Thyroid gland (tissue), 4 donors: ENCODE measurements around the gene HOXD8. TPM values are rescaled to one million over a fixed set of nuclear protein-coding genes. Genes with fewer than 3 reads are reported as not detected.

ENCODE experiments used
- DNase-seq, 2 donors: peaks; one replicate each; pipeline ENCODE4 v3.0.0-alpha.2; 2019
- H3K27ac ChIP-seq, 3 donors: fragments of 200-600 bp; sonication (generic); 1 replicate in 2 of 3; 2 replicates in 1 of 3; pipeline ENCODE4 v1.5.1; 2016 to 2019; ENCODE audit warnings: mild to moderate bottlenecking in 1 of 3, moderate library complexity in 1 of 3
- H3K27me3 ChIP-seq: fragments of 200-600 bp; sonication (generic); one replicate; pipeline ENCODE4 v1.5.1; 2019
- H3K36me3 ChIP-seq, 2 donors: fragments of 200-600 bp; sonication (generic); one replicate each; pipeline ENCODE4 v1.5.1; 2016 to 2019
- H3K4me1 ChIP-seq, 2 donors: fragments of 200-600 bp; sonication (generic); one replicate each; pipeline ENCODE4 v1.5.1; 2017 to 2019
- H3K4me3 ChIP-seq, 3 donors: fragments of 200-600 bp; sonication (generic); replicated peaks in 1 of 3; 1 replicate in 2 of 3; 2 replicates in 1 of 3; pipeline ENCODE4 v1.5.1; 2016; ENCODE audit warnings: mild to moderate bottlenecking in 1 of 3
- H3K9me3 ChIP-seq: fragments of 200-600 bp; sonication (generic); one replicate; pipeline ENCODE4 v1.5.1; 2017
- POLR2A ChIP-seq, 2 donors: fragments of 450-650 bp; IDR thresholded peaks; one replicate each; pipeline ENCODE4 v1.6.1; 2017; ENCODE audit warnings: antibody characterized with exemption in 2 of 2, mild to moderate bottlenecking in 2 of 2, moderate library complexity in 1 of 2
- WGBS, 2 donors: methylation state at CpG; one replicate each; pipeline ENCODE4 v1.1.5; 2017; 5-methylcytosine and 5-hydroxymethylcytosine counted together
- intact Hi-C: fragments of 100-400 bp; cut with DNase I; formaldehyde crosslinking; loops from one replicate; pipeline ENCODE4 v1.15.1; 2023
- total RNA-seq, 4 donors: library from RNA; depleted of rRNA; stranded (reverse); fragments of >200 nt; gene quantifications; one replicate each; pipeline ENCODE4 v1.2.3, GENCODE V29; 2016
- TF ChIP-seq, protein P1 (sequence below), 6 experiments: fragments of 200-600 bp in 3 of 6; fragments of 450-650 bp in 3 of 6; sonication (generic) in 3 of 6; IDR thresholded peaks; one replicate each; pipeline ENCODE4 v1.5.1; 2016 to 2019; ENCODE audit warnings: antibody characterized with exemption in 6 of 6, mild to moderate bottlenecking in 2 of 6, inconsistent platforms in 1 of 6, moderate library complexity in 1 of 6

HOXD8 gene
- total RNA-seq, 4 donors from 2014 or later = 4.1 to 24.9 (median 9.9) TPM

DNA sequence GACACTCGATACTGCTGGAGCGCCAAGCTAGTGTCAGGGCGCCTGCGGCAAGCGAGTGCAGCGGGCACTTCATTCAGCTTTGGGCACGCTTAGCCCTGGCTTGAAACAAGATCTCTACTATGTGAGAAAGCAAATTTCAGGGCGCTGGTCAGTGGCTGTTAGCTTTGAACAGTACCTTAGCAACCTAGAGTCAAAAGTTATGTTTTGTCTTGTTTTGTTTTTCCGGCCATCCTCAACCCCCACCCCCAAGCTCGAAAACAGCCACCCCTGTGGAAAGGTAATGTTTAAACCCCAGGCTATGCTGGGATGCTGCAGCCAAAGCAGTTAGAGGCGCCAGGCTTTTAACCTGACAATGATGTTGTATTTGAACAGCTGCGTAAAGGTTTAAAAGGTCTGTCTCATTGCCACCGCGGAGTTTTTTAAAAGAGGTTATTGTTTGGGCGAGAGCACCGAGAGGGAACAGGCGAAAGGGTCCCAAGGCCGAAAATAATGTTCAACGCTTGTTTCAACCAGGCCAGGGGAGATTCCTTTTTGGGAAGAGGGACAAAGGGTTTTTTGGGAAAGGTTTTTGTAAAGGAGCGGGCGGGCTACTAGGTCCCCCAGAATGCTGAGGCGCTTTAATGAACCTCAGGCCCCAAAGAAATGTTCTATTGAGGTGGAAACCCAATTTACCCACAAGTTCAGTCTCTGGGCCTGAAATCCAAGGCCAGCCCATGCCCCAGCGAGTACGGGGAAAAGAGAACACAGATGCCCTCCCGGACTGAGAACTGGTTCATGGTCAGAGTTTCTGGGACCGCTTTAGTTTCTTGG, 15.2 kb upstream of the HOXD8 start:
- DNase-seq = no peak
- whole genome bisulfite sequencing, 2 donors = 17% methylated on average over 26 of the region's 26 CpGs
- TF ChIP-seq, protein P1, sequence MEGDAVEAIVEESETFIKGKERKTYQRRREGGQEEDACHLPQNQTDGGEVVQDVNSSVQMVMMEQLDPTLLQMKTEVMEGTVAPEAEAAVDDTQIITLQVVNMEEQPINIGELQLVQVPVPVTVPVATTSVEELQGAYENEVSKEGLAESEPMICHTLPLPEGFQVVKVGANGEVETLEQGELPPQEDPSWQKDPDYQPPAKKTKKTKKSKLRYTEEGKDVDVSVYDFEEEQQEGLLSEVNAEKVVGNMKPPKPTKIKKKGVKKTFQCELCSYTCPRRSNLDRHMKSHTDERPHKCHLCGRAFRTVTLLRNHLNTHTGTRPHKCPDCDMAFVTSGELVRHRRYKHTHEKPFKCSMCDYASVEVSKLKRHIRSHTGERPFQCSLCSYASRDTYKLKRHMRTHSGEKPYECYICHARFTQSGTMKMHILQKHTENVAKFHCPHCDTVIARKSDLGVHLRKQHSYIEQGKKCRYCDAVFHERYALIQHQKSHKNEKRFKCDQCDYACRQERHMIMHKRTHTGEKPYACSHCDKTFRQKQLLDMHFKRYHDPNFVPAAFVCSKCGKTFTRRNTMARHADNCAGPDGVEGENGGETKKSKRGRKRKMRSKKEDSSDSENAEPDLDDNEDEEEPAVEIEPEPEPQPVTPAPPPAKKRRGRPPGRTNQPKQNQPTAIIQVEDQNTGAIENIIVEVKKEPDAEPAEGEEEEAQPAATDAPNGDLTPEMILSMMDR (IDR thresholded peaks at IDR 0.05) = no peak
- no peak for TF ChIP-seq POLR2A (IDR thresholded peaks at IDR 0.05)
- no peaks in the 10 kb centered on the region for H3K4me1 ChIP-seq
- H3K9me3 ChIP-seq = no peaks in the 10 kb centered on the region
- no peak overlapping the region for H3K27ac ChIP-seq
- intact Hi-C loops = no loop called here
- no peaks in the 10 kb centered on the region for H3K36me3 ChIP-seq
- peaks cover 68% of the 10 kb centered on the region for H3K27me3 ChIP-seq
- H3K4me3 ChIP-seq = no peak overlapping the region

DNA sequence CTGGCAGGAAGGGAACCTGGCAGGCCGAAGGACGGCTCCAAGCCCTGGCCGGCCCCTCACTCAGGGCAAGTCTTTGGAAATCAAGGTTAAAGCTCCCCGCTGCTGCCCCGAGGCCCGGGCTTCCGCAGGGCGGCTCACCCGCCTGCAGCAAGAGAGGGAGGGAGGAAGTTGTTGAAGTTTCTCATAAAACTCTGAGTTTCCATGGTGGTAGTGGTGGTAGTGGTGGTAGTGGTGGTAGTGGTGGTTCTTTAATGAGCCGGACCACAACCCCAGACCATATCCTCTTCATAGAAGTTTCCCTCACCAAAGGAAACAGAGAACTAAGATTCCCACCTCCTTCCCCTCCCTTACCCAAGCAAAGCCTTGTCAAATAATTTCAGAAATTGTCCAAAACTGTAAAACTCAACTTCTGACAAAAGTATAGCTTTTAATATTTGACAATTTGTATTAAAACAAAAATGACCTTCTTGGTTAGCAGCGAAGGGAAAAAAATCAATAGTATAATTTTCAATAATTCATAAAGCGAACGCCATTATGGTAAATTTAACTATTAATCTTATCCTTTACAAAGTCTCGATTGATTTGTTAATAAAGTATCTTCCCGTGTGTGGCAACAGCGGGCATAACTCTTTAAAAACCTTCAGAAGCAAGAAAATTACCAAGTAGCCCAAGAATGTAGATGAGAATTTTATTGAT, 14.4 kb upstream of the HOXD8 start:
- H3K4me3 ChIP-seq = no peak overlapping the region
- 19 to 23% methylated on average over 16 of the region's 16 CpGs for WGBS, 2 donors
- intact Hi-C loops = no loop called here

DNA sequence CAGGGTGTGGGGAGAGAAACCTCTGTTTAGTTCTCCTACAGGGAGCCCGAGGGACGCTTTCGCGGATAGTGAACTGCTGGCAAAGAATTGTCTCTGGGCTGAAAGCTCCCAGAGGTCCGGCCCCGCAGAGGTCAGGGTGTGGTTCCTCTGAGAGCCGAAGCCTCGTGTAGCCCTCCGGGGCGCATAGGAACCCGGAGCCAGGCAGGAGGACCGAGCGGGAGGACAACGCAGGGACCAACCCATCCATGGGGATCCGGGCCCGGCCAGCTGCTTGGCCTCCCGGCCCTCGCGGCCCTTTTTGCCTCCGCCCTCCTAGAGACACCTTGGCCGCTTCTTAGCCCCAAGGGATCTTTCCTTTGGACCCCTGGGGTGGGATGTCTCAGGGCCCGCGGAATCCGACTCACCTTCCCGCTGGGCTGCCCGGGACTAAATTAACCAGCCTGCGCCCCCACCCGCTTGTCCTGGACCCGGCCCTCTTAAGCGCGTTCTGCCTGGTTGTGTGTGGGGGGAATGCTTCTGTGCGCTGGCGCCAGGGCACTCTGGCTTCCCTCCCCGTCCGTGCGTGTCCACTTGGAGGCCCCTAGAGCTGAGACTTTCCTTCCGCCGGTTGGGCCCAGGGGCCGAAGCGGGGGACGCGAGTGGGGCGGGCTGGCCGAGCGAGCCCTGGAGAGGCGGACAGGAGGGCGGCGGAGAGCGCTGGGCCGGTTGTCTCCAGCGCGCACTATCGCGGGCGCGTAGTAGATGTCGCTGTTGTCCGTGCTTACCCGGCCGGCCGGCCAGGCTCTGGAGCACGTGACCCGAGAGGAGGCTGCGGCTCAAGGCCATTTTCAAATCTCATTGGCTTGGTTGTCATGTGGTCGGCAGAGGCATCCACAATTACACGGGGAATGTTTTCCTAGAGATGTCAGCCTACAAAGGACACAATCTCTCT, 13.4 kb upstream of the HOXD8 start, which contains the start of gene HOXD10:
HOXD10 (plus strand) TSS at position 896 of the 931 bp plus-strand sequence. CDS start 56 bp downstream, outside the sequence.
- DNase-seq = peak in 1 of 2 donors; percentile 28
- Histone ChIP-seq H3K9me3 (no peaks in the 10 kb centered on the region), H3K4me1 (no peaks in the 10 kb centered on the region), H3K4me3 (no peak within 1 kb of the TSS), H3K27ac (no peak within 1 kb of the TSS), H3K27me3 (peaks cover 67% of the 10 kb centered on the region), H3K36me3 (no peaks in the 10 kb centered on the region)
- intact Hi-C loops = no loop called here
- 4 to 6% methylated on average over 25 to 29 of the region's 66 CpGs for WGBS, 2 donors
- peak in 1 of 2 donors; percentile 12 for TF ChIP-seq POLR2A (IDR thresholded peaks at IDR 0.05)
- TF ChIP-seq, protein P1 (IDR thresholded peaks at IDR 0.05) = peak in 1 of 6 experiments; percentile 4

More for the DNA sequence above, 14.4 kb upstream of the HOXD8 start:
- TF ChIP-seq, protein P1 (IDR thresholded peaks at IDR 0.05) = no peak
- no peak for TF ChIP-seq POLR2A (IDR thresholded peaks at IDR 0.05)
- Histone ChIP-seq H3K36me3 (no peaks in the 10 kb centered on the region), H3K27ac (no peak overlapping the region), H3K27me3 (peaks cover 67% of the 10 kb centered on the region), H3K4me1 (no peaks in the 10 kb centered on the region), H3K9me3 (no peaks in the 10 kb centered on the region)
- no peak for DNase-seq

DNA sequence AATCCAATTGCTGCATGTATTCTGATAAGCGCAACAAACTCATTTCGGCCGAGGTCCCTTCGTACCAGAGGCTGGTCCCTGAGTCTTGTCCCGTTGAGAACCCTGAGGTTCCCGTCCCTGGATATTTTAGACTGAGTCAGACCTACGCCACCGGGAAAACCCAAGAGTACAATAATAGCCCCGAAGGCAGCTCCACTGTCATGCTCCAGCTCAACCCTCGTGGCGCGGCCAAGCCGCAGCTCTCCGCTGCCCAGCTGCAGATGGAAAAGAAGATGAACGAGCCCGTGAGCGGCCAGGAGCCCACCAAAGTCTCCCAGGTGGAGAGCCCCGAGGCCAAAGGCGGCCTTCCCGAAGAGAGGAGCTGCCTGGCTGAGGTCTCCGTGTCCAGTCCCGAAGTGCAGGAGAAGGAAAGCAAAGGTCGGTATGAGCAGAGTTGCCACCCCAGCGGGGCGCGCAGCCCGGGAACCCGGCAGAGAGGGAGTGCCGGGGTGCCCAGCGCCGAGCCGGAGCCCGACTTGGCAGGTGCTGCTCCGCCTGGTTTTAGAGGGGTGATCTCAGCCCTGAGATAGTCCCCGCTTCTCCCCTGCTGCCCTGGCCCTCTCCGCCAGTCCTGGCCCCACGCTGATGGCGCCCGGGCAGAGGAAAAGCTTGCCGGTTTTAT, 12.2 kb upstream of the HOXD8 start:
- Histone ChIP-seq H3K4me3 (no peak overlapping the region), H3K36me3 (no peaks in the 10 kb centered on the region), H3K27ac (no peak overlapping the region), H3K4me1 (peaks cover 0 to 3% of the 10 kb centered on the region in 2 donors), H3K9me3 (no peaks in the 10 kb centered on the region), H3K27me3 (peaks cover 68% of the 10 kb centered on the region)
- no peak for DNase-seq
- 18 to 22% methylated on average over 15 to 32 of the region's 40 CpGs for WGBS, 2 donors
- intact Hi-C loops = no loop called here
- no peak for TF ChIP-seq POLR2A (IDR thresholded peaks at IDR 0.05)
- TF ChIP-seq, protein P1 (IDR thresholded peaks at IDR 0.05) = no peak
